ENCODE results near the gene FTL. TPM values are rescaled to one million over a fixed set of nuclear protein-coding genes. Genes with fewer than 3 reads are reported as not detected.
"Not testable (repeated sequence)": the region's sequence is repeated elsewhere in the genome, so short reads cannot be mapped to it uniquely, and the experiment has no call there.

Gene FTL
- total RNA-seq, 1 donor from 2014 or later = 989 TPM

DNA sequence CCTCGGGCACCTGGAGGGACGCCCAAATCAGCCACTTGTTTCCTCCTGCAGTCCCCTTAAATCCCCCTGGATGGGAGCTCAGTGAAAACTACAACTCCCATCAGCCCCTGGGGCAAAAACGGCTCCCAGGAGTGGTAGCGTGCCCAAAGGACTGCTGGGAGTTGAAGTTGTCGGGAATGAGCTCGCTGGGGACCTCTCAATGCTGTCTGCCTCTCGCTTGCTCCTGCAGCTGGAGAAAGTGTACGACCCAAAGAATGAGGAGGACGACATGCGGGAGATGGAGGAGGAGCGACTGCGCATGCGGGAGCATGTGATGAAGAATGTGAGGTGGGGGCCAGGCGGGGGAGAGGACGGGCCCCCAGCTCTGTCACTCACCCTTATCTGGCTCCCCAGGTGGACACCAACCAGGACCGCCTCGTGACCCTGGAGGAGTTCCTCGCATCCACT lies 46.3 kb upstream of the FTL start:
- no peaks in the 10 kb centered on the region for H3K9me3 ChIP-seq (ENCODE audit: low read depth)
- no peaks in the 10 kb centered on the region for H3K4me1 ChIP-seq
- Mint-ChIP-seq H3K4me1 (no peaks in the 10 kb centered on the region), H3K9me3 (no peaks in the 10 kb centered on the region), H3K4me3 (peak overlapping the region; percentile 24), H3K36me3 (peaks cover 24% of the 10 kb centered on the region), H3K27me3 (ENCODE audit: insufficient read depth, low read depth) (no peaks in the 10 kb centered on the region), H3K27ac (no peak overlapping the region)
- H3K79me2 ChIP-seq (ENCODE audit: low read depth) = no peaks in the 10 kb centered on the region
- H3K4me3 ChIP-seq = no peak overlapping the region
- no peak overlapping the region for H3K9ac ChIP-seq
- no peak overlapping the region for H3K4me2 ChIP-seq
- DNase-seq (ENCODE audit: low spot score) = peak; percentile 77
- H3F3A ChIP-seq (ENCODE audit: low read depth) = no peaks in the 10 kb centered on the region
- TF ChIP-seq, protein P1, sequence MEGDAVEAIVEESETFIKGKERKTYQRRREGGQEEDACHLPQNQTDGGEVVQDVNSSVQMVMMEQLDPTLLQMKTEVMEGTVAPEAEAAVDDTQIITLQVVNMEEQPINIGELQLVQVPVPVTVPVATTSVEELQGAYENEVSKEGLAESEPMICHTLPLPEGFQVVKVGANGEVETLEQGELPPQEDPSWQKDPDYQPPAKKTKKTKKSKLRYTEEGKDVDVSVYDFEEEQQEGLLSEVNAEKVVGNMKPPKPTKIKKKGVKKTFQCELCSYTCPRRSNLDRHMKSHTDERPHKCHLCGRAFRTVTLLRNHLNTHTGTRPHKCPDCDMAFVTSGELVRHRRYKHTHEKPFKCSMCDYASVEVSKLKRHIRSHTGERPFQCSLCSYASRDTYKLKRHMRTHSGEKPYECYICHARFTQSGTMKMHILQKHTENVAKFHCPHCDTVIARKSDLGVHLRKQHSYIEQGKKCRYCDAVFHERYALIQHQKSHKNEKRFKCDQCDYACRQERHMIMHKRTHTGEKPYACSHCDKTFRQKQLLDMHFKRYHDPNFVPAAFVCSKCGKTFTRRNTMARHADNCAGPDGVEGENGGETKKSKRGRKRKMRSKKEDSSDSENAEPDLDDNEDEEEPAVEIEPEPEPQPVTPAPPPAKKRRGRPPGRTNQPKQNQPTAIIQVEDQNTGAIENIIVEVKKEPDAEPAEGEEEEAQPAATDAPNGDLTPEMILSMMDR (IDR thresholded peaks at IDR 0.05) = no peak
- TF ChIP-seq EZH2 (IDR thresholded peaks at IDR 0.05) = no peak
- no peak for TF ChIP-seq EZH2phosphoT487 (IDR thresholded peaks at IDR 0.05)
- H3K27ac ChIP-seq = no peak overlapping the region
- H3K27me3 ChIP-seq = no peaks in the 10 kb centered on the region
- H2AFZ ChIP-seq (replicated peaks) = no peak overlapping the region
- H3K36me3 ChIP-seq = no peaks in the 10 kb centered on the region
- H4K20me1 ChIP-seq (ENCODE audit: low read depth) = no peaks in the 10 kb centered on the region

DNA sequence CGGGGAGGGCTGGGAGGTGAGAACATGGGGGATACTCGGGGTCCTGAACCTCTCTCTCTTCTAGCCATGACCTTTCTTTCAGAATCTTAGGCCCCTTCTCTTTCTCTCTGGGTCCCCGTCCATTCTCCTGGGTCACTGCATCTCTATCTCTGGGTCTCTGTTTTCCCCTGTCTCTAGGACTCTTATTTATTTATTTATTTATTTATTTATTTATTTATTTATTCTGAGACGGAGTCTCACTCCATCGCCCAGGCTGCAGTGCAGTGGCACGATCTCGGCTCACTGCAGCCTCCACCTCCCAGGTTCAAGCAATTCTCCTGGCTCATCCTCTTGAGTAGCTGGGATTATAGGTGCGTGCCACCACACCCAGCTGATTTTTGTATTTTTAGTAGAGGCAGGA lies 45.8 kb upstream of the FTL start:
- H4K20me1 ChIP-seq (ENCODE audit: low read depth); H3K4me1 Mint-ChIP-seq; H3K79me2 ChIP-seq (ENCODE audit: low read depth); H2AFZ ChIP-seq (replicated peaks); H3F3A ChIP-seq (ENCODE audit: low read depth); H3K4me3 ChIP-seq; DNase-seq (ENCODE audit: low spot score); H3K27me3 Mint-ChIP-seq (ENCODE audit: insufficient read depth, low read depth); H3K27ac ChIP-seq; H3K36me3 ChIP-seq; H3K27ac Mint-ChIP-seq; H3K9ac ChIP-seq; H3K4me2 ChIP-seq; H3K9me3 ChIP-seq (ENCODE audit: low read depth); H3K4me3 Mint-ChIP-seq; H3K4me1 ChIP-seq; H3K27me3 ChIP-seq; H3K9me3 Mint-ChIP-seq: not testable (repeated sequence)
- peaks cover 21% of the 10 kb centered on the region for H3K36me3 Mint-ChIP-seq

DNA sequence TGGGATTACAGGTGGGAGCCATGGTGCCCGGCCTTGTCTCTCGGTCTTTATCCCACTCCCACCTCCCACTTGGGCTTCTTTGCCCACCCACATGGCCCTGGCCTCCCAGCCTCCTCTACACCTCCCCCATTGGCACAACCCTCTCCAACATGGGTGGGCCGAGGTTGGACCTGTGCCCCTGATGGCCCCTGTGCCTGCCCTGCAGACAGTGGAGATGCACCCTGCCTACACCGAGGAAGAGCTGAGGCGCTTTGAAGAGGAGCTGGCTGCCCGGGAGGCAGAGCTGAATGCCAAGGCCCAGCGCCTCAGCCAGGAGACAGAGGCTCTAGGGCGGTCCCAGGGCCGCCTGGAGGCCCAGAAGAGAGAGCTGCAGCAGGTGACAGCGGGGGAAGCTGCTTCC lies 44.2 kb upstream of the FTL start:
- H3K27me3 Mint-ChIP-seq (ENCODE audit: insufficient read depth, low read depth) = no peaks in the 10 kb centered on the region
- no peaks in the 10 kb centered on the region for H3K9me3 Mint-ChIP-seq

More for the DNA sequence above, 44.2 kb upstream of the FTL start:
- Histone ChIP-seq H3K27me3 (no peaks in the 10 kb centered on the region), H3K9ac (no peak overlapping the region), H3F3A (ENCODE audit: low read depth) (no peaks in the 10 kb centered on the region), H3K4me3 (no peak overlapping the region), H3K79me2 (ENCODE audit: low read depth) (no peaks in the 10 kb centered on the region), H3K9me3 (ENCODE audit: low read depth) (no peaks in the 10 kb centered on the region), H3K4me1 (no peaks in the 10 kb centered on the region), H2AFZ (replicated peaks) (no peak overlapping the region), H3K27ac (no peak overlapping the region), H4K20me1 (ENCODE audit: low read depth) (no peaks in the 10 kb centered on the region), H3K4me2 (no peak overlapping the region), H3K36me3 (no peaks in the 10 kb centered on the region)
- no peaks in the 10 kb centered on the region for H3K4me1 Mint-ChIP-seq
- no peak overlapping the region for H3K27ac Mint-ChIP-seq
- H3K4me3 Mint-ChIP-seq = no peak overlapping the region
- peaks cover 16% of the 10 kb centered on the region for H3K36me3 Mint-ChIP-seq
- TF ChIP-seq EZH2 (IDR thresholded peaks at IDR 0.05) = no peak
- TF ChIP-seq EZH2phosphoT487 (IDR thresholded peaks at IDR 0.05) = no peak
- TF ChIP-seq, protein P1 (IDR thresholded peaks at IDR 0.05) = no peak
- no peak for DNase-seq (ENCODE audit: low spot score)

Measured in neural progenitor cell (in vitro differentiated cells).